Measurements from ENCODE around the gene ASB8.

- TF ChIP-seq POLR2AphosphoS5 (IDR thresholded peaks at IDR 0.05) (no peak), CTCF (IDR thresholded peaks at IDR 0.05 in 8 of 11, conservative IDR thresholded peaks at IDR 0.05 in 3 of 11) (no peak)
Measured at GRCh38 chr12:48182631-48183030, 25.3 kb upstream of the ASB8 start.

Measured in spleen (tissue), 7 donors.